Stimulated activated CD8-positive, alpha-beta memory T cell treated with anti-CD3 and anti-CD28 coated beads, Interleukin-7, amount 100 ng/mL, for 24 hours (primary cell): ENCODE data around the gene SAA1.

Experiments used
- DNase-seq: peaks from one replicate; pipeline ENCODE4 v3.0.0-alpha.2; 2020; ENCODE audit warnings: low read depth

The SAA1 gene

DNA sequence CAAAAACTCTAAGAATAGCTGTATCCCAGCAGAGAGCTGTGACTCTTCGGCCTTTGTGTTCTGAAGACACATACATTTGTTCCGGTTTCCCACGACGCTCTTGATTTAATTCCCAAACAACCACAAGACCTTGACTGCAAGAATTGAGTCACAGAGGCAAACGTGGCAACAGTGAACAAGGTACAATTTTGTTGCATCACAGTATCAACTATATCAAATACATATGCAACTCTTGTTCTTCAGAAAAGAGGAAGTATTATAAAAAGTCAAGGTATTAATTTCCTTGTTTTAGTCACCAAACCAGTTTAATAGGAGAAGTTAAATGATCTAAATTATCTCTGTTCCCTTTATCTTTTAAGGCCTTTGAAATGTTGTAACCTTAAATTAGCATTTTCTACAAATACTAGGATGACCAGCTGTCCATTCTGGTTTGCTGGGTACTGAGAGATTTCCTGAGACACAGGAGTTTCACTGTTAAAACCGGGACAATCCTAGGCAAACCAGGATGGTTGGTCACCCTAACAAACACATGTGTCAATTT, 44.8 kb downstream of the SAA1 start:
- no peak for DNase-seq

DNA sequence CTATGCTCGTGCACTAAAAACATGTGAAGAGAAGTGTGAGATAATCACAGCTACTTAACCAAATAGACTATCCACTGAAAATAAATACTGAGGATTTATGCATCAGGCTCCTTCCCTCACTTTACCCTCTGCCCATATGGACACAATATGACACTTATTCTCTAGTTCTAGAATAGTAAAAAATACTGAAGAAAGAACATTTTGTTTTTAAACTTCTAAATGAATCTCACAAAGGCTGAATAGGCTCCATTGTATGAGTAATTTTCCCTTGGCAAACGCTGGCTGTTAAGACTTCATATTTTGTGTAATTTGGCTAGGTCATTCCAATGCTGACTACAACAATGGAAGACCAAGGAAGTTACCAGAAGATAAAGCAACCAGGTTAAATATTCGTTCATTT, 45.9 kb downstream of the SAA1 start:
- no peak for DNase-seq

DNA sequence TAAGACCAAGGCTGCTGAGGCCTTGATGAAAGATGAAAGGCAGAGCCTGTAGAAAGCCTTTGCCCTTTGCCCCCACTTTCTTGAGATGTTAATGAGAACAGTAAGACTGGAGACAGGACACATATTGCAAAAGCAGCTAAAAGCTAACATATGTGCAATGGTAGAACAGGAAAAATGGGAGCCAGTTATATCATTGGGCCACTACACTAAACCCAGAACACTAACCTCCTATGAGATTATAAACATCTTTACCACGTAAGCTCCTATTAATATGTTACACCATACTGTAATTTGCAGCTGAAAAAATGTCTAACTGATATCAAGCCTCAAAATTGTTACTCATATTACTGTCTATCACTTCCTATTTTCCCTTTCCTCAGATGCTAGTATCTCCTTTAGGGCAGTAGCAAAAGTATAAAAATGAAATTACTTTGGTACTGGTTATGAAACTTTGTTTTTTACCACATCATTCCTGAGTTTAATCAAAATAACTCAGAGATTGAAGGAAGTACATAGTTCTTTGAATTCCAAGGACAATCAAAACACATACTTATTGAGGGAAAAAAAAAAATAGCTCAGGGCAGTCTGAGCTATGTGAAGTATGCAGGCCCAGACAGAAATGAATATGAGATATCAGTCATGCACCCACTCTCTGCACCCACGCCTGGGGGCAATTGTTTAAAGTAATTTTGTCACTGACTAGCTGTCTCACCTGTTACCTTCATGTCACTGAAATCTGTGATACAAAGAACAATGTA, 46.8 kb downstream of the SAA1 start:
- DNase-seq: no peak

DNA sequence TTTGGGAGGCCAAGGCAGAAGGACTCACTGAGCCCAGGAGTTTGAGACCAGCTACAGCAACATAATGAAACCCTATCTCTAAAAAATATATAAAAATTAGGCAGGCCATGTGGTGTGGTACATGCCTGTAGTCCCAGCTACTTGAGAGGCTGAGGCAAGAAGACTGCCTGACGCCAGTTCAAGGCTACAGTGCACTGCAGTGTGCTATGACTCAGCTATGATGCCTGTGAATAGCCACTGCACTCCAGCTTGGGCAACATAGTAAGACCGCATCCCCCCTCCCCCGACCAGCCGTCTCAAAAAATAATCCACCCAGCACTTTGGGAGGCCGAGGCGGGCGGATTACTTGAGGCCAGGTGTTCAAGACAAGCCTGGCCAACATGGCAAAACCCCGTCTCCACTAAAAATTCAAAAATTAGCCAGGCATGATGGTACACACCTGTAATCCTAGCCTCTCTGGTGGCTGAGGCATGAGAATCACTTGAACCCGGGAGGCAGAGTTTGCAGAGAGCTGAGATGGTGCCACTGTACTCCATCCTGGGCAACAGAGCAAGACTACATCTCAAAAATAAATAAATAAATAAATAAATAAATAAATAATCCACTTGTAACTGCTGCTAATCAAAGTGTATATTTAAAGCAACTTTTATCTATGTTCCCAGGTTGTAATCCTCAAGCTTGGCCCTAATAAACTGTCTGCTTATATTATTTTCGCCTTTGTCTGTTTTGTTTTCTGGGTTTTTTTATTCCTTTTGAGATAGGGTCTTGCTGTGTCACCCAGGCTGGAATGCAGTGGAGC, 48.1 kb downstream of the SAA1 start:
- no peak for DNase-seq

DNA sequence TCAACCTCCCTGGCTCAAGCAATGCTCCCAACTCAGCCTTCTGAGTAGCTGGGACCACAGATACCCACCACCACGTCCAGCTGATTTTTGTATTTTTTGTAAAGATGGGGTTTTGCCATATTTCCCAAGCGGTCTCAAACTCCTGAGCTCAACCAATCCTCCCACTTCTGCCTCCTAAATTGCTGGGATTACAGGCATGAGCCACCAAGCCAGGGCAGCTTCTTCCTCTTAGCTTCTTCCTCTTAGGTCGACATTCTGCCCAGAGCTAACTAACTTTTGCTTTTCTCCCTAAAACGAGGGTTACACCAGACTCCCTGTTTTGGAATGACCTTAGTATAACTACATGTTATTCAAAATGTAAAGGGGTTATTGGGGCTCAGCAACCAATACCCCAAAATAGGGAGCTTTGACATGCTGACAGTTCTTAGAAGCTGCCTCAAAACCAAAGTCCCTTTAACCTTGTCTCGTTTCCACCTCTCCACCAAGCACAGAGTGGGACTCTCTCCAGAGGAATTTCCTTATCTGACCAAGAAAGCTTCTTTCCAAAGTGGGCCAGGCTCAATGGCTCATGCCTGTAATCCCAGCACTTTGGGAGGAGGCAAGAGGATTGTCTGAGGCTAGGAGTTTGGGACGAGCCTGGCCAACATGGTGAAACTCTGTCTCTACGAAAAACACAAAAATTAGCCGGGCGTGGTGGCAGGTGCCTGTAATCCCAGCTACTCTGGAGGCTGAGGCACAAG, 48.9 kb downstream of the SAA1 start:
- no peak for DNase-seq

DNA sequence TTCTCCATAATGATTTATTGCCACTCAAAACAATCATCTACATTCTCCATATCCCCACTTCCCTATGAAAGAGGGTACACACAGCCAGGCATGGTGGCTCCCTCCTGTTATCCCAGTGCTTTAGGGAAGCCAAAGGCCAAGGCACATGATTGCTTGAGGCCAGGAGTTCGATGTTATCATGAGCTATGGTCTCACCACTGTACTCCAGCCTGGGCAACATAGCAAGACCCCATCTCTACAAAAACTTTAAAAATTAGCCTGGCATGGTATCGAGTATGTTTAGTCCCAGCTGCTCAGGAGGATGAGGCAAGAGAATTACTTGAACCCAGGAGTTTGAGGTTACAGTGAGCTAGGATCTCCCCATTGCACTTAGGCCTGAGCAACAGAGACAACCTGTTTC, 49.8 kb downstream of the SAA1 start:
- DNase-seq: no peak

DNA sequence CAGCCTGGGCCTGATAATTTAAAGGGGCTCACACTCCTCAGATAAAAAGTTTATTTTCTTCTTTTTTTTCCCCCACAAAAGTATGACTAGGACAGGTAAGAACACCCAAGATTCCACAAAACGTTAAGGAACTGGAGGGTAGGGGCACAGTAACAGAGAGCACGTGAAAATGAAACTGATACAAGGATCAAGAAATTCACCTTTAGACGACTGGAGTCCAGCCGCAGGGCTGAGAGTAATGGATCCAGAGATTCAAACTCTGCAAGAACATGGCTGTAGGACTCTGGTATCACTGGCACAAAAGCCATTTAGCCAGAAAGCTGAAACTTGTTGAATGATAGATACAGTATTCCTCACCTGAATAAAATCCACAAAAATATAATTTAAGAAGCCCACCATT, 51.5 kb downstream of the SAA1 start:
- no peak for DNase-seq
